K562 (cell line): Measurements from ENCODE around the gene HAUS3. TPM values are rescaled to one million over a fixed set of nuclear protein-coding genes. Genes with fewer than 3 reads are reported as not detected.

ENCODE experiments used
- C11orf30 ChIP-seq: fragments of 450-650 bp; IDR thresholded peaks from 2 replicates; pipeline ENCODE4 v1.6.1; 2016; ENCODE audit warnings: low read depth, mild to moderate bottlenecking
- CTBP1 ChIP-seq: fragments of 450-650 bp; IDR thresholded peaks from 2 replicates; pipeline ENCODE4 v1.6.1; 2016; ENCODE audit warnings: borderline replicate concordance
- ELF1 ChIP-seq: fragments of 200-800 bp; sonication (Bioruptor generic); IDR thresholded peaks from 2 replicates; pipeline ENCODE4 v1.6.1; 2016; ENCODE audit warnings: missing genetic modification characterization, missing compliant biosample characterization
- GATAD2A ChIP-seq: fragments of 450-650 bp; IDR thresholded peaks from 2 replicates; pipeline ENCODE4 v1.6.1; 2017
- HDAC1 ChIP-seq, 2 experiments: fragments of 450-650 bp; IDR thresholded peaks; 2 replicates each; pipeline ENCODE4 v1.6.1; 2016 to 2017; ENCODE audit warnings: inconsistent platforms in 1 of 2, mild to moderate bottlenecking in 1 of 2, moderate library complexity in 1 of 2
- HDAC2 ChIP-seq: fragments of 450-650 bp; IDR thresholded peaks from 2 replicates; pipeline ENCODE4 v1.6.1; 2016; ENCODE audit warnings: mild to moderate bottlenecking
- HDGF ChIP-seq: fragments of 450-650 bp; IDR thresholded peaks from 2 replicates; pipeline ENCODE4 v1.6.1; 2016
- JUND ChIP-seq, 2 experiments: IDR thresholded peaks; 2 replicates in 1 of 2; 3 replicates in 1 of 2; pipeline ENCODE4 v1.6.1; 2011; ENCODE audit warnings: borderline replicate concordance in 2 of 2, low read depth in 2 of 2, low read length in 2 of 2, improper control_type of control experiment in 1 of 2, missing biosample characterization in 1 of 2, missing genetic modification characterization in 1 of 2, missing genetic modification reagents in 1 of 2
- KAT2B ChIP-seq: IDR thresholded peaks from one replicate; pipeline ENCODE4 v1.6.1; 2012; ENCODE audit warnings: low read depth, mild to moderate bottlenecking, control low read depth, inconsistent platforms, low read length, moderate library complexity
- KHSRP ChIP-seq: fragments of 450-650 bp; IDR thresholded peaks from 2 replicates; pipeline ENCODE4 v1.6.1; 2017
- MAFK ChIP-seq: IDR thresholded peaks from 2 replicates; pipeline ENCODE4 v1.6.1; 2011; ENCODE audit warnings: low read length, improper control_type of control experiment
- MEIS2 ChIP-seq: fragments of 450-650 bp; IDR thresholded peaks from 2 replicates; pipeline ENCODE4 v1.6.1; 2014; ENCODE audit warnings: mild to moderate bottlenecking; ENCODE audit not compliant: partially characterized antibody
- NFE2 ChIP-seq: IDR thresholded peaks from 2 replicates; pipeline ENCODE4 v1.6.1; 2014; ENCODE audit warnings: antibody characterized with exemption, low read depth
- SMC3 ChIP-seq: conservative IDR thresholded peaks from 2 replicates; pipeline ENCODE4 v1.6.1; 2011; ENCODE audit warnings: low read depth, low read length, improper control_type of control experiment; ENCODE audit not compliant: insufficient read depth
- SPI1 ChIP-seq: IDR thresholded peaks from 2 replicates; pipeline ENCODE4 v1.6.1; 2011; ENCODE audit warnings: low read depth, low read length, control low read depth, borderline replicate concordance
- TFAM ChIP-seq: fragments of 250-450 bp; sonication (Bioruptor Pico); conservative IDR thresholded peaks from 2 replicates; pipeline ENCODE4 v1.5.0; 2021; ENCODE audit warnings: mild to moderate bottlenecking, moderate library complexity
- ZNF12 ChIP-seq: sonication (generic); formaldehyde crosslinking; IDR thresholded peaks from 2 replicates; pipeline ENCODE4 v1.4.0; 2020; ENCODE audit warnings: mild to moderate bottlenecking, missing genetic modification reagents
- polyA plus RNA-seq, 8 experiments: library from polyadenylated mRNA; depleted of rRNA in 4 of 8; stranded (reverse) in 5 of 8; unstranded in 3 of 8; fragments of >200 nt; fragmentation: Nextera tagmentation in 2 of 8; fragmentation: Illumina TruSeq in 1 of 8; extraction: Ambion mirVana in 2 of 8; extraction: Trizol in 1 of 8; gene quantifications; 2 replicates each; pipeline versions ENCODE4 v1.2.1 to v1.2.3, GENCODE V29; 2011 to 2014; ENCODE audit warnings: inconsistent platforms in 1 of 8, missing spikeins in 1 of 8
- total RNA-seq, 7 experiments: library from RNA; depleted of rRNA in 6 of 7; stranded (reverse); fragments of >200 nt in 6 of 7; fragmentation: Illumina TruSeq in 2 of 7; extraction: Trizol in 2 of 7; gene quantifications; 2 replicates each; pipeline versions ENCODE4 v1.2.1 to v1.2.3, GENCODE V29; 2011 to 2021; ENCODE audit warnings: low replicate concordance in 1 of 7
- TF ChIP-seq, protein P1 (sequence below): IDR thresholded peaks from 3 replicates; pipeline ENCODE4 v1.6.1; 2011; ENCODE audit warnings: borderline replicate concordance, mild to moderate bottlenecking; ENCODE audit not compliant: insufficient read length, insufficient read depth
- TF ChIP-seq, protein P2 (sequence below), 3 experiments: IDR thresholded peaks in 2 of 3; conservative IDR thresholded peaks in 1 of 3; 2 replicates each; pipeline ENCODE4 v1.5.1; 2011 to 2012; ENCODE audit warnings: low read length in 3 of 3, mild to moderate bottlenecking in 3 of 3, control low read depth in 2 of 3, improper control_type of control experiment in 1 of 3, inconsistent platforms in 1 of 3, low read depth in 1 of 3, mixed read lengths in 1 of 3, moderate library complexity in 1 of 3; ENCODE audit not compliant: insufficient read depth in 2 of 3
- TF ChIP-seq, protein P3 (sequence below): fragments of 450-650 bp; formaldehyde crosslinking; IDR thresholded peaks from 2 replicates; pipeline ENCODE4 v1.4.0; 2022; ENCODE audit warnings: missing genetic modification characterization
- TF ChIP-seq, protein P4 (sequence below): fragments of 450-650 bp; IDR thresholded peaks from one replicate; pipeline ENCODE4 v1.6.1; 2018; ENCODE audit warnings: mild to moderate bottlenecking, moderate library complexity; ENCODE audit not compliant: partially characterized antibody

Gene HAUS3
- total and polyA plus RNA-seq, 9 of the 15 experiments (the other 6 are each of a cell fraction or from before 2014, with no cell fraction given), result 8.9 to 25.7 (median 21.5) TPM

DNA sequence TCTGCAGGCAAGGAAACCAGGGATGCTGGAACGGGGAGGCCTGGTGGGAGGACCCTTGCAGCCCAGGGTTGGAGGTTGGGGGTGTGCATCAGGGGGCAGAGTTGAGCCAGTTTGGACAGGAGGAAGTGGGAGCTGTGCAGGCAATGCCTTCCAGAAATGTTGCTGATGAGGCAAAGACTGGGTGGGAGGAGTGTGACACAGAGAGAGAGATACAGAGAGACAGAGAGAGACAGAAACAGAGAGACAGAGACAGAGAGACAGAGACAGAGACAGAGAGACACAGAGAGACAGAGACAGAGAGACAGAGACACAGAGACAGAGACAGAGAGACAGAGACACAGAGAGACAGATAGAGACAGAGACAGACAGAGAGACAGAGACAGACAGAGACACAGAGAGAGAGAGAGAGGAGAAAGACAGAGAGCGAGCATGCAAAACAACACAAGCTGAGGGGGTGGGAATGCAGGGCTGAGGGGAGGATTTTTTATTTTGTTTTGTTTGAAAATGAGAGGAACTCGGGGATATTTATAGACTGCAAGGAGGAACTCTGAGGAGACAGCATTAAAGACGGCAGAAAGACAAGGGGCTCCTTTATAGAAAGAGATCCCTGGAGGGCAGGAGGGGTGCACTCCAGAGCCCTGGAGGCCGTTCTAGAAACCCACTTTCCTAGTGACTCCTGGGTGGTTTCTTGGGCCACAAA lies 1.9 kb upstream of the HAUS3 start (continued):
- TF ChIP-seq, protein P1, sequence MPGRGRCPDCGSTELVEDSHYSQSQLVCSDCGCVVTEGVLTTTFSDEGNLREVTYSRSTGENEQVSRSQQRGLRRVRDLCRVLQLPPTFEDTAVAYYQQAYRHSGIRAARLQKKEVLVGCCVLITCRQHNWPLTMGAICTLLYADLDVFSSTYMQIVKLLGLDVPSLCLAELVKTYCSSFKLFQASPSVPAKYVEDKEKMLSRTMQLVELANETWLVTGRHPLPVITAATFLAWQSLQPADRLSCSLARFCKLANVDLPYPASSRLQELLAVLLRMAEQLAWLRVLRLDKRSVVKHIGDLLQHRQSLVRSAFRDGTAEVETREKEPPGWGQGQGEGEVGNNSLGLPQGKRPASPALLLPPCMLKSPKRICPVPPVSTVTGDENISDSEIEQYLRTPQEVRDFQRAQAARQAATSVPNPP, result no peak
- no peak for TF ChIP-seq TFAM (CRISPR knock-in tag)
- TF ChIP-seq SPI1, result peak; percentile 76; the same call in 1 of the 2 replicates
- TF ChIP-seq JUND (IDR thresholded peaks at IDR 0.05; ENCODE audit: borderline replicate concordance, low read depth, low read length), result peak; percentile 41; the same call in 1 of the 2 replicates
- TF ChIP-seq JUND (tag; IDR thresholded peaks at IDR 0.05; ENCODE audit: borderline replicate concordance, low read depth, low read length), result no peak
- TF ChIP-seq MAFK, result peak; percentile 86
- TF ChIP-seq ZNF12 (CRISPR knock-in tag), result no peak
- TF ChIP-seq HDGF, result 0 out of 2 replicates have a peak, but pooled peaks have one; percentile 82
- TF ChIP-seq KHSRP, result 0 out of 2 replicates have a peak, but pooled peaks have one; percentile 30
- TF ChIP-seq ELF1 (tag), result no peak
- TF ChIP-seq KAT2B, result no peak
- no peak for TF ChIP-seq GATAD2A
- TF ChIP-seq SMC3, result 0 out of 2 replicates have a peak, but pooled peaks have one; percentile 10
- TF ChIP-seq, protein P2, sequence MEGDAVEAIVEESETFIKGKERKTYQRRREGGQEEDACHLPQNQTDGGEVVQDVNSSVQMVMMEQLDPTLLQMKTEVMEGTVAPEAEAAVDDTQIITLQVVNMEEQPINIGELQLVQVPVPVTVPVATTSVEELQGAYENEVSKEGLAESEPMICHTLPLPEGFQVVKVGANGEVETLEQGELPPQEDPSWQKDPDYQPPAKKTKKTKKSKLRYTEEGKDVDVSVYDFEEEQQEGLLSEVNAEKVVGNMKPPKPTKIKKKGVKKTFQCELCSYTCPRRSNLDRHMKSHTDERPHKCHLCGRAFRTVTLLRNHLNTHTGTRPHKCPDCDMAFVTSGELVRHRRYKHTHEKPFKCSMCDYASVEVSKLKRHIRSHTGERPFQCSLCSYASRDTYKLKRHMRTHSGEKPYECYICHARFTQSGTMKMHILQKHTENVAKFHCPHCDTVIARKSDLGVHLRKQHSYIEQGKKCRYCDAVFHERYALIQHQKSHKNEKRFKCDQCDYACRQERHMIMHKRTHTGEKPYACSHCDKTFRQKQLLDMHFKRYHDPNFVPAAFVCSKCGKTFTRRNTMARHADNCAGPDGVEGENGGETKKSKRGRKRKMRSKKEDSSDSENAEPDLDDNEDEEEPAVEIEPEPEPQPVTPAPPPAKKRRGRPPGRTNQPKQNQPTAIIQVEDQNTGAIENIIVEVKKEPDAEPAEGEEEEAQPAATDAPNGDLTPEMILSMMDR (IDR thresholded peaks at IDR 0.05 in 2 of 3, conservative IDR thresholded peaks at IDR 0.05 in 1 of 3; ENCODE audit: insufficient read depth in 2 of 3, low read depth in 1 of 3, low read length in 3 of 3), result peak; percentile 54 to 66 (median 56); a peak in 4 of 6 replicates
- TF ChIP-seq C11orf30, result peak; percentile 98
- peak; percentile 45; the same call in 1 of the 2 replicates for TF ChIP-seq CTBP1
- TF ChIP-seq, protein P3, sequence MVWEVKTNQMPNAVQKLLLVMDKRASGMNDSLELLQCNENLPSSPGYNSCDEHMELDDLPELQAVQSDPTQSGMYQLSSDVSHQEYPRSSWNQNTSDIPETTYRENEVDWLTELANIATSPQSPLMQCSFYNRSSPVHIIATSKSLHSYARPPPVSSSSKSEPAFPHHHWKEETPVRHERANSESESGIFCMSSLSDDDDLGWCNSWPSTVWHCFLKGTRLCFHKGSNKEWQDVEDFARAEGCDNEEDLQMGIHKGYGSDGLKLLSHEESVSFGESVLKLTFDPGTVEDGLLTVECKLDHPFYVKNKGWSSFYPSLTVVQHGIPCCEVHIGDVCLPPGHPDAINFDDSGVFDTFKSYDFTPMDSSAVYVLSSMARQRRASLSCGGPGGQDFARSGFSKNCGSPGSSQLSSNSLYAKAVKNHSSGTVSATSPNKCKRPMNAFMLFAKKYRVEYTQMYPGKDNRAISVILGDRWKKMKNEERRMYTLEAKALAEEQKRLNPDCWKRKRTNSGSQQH (CRISPR knock-in tag), result 0 out of 2 replicates have a peak, but pooled peaks have one; percentile 42
- TF ChIP-seq, protein P4, sequence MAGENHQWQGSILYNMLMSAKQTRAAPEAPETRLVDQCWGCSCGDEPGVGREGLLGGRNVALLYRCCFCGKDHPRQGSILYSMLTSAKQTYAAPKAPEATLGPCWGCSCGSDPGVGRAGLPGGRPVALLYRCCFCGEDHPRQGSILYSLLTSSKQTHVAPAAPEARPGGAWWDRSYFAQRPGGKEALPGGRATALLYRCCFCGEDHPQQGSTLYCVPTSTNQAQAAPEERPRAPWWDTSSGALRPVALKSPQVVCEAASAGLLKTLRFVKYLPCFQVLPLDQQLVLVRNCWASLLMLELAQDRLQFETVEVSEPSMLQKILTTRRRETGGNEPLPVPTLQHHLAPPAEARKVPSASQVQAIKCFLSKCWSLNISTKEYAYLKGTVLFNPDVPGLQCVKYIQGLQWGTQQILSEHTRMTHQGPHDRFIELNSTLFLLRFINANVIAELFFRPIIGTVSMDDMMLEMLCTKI, result no peak
- peak in 1 of 2 experiments; percentile 73; a peak in 2 of 4 replicates for TF ChIP-seq HDAC1 (IDR thresholded peaks at IDR 0.05)
- TF ChIP-seq HDAC2, result peak; percentile 38; the same call in 1 of the 2 replicates
- peak; percentile 1 for TF ChIP-seq MEIS2
- TF ChIP-seq NFE2, result no peak
